T follicular helper cell (primary cell): ENCODE results near the gene ZNF684.
"Not testable (repeated sequence)": the region's sequence is repeated elsewhere in the genome, so short reads cannot be mapped to it uniquely, and the experiment has no call there.

Experiments
- DNase-seq: peaks from one replicate; pipeline ENCODE4 v3.0.0-alpha.2; 2020; ENCODE audit warnings: low read depth
- total RNA-seq, 2 experiments: gene quantifications; one replicate each; lab custom pipeline; 2026; lab: John Stamatoyannopoulos, UW

Gene ZNF684
- 6.8 to 7.9 reads per million in 2 experiments for total RNA-seq

GRCh38 chr1:40531381-40532061 lies at the start of gene ZNF684:
ZNF684 (plus strand) TSS chr1:40531637; CDS start chr1:40533167, 1,530 bp downstream.
- DNase-seq = peak; percentile 73

- no peak for DNase-seq
Observed at GRCh38 chr1:40495315-40495903, 36.0 kb upstream of the ZNF684 start.

GRCh38 chr1:40502651-40503050 lies 28.8 kb upstream of the ZNF684 start:
- not testable (repeated sequence) for DNase-seq

- no peak for DNase-seq
Observed at GRCh38 chr1:40507973-40508372, 23.5 kb upstream of the ZNF684 start.

GRCh38 chr1:40508375-40509341 lies 22.8 kb upstream of the ZNF684 start, which contains the start of gene EXO5:
EXO5 (plus strand) TSS chr1:40508767; CDS start chr1:40514545, 5,778 bp downstream.
- DNase-seq = peak; percentile 58

- DNase-seq = no peak
Observed at GRCh38 chr1:40519517-40519916, 11.9 kb upstream of the ZNF684 start.

GRCh38 chr1:40530735-40531380 lies 579 bp upstream of the ZNF684 start:
- DNase-seq = no peak

GRCh38 chr1:40532062-40532389 lies 589 bp downstream of the ZNF684 start:
- no peak for DNase-seq

- DNase-seq = no peak
Observed at GRCh38 chr1:40532844-40533424, 1.5 kb downstream of the ZNF684 start.

GRCh38 chr1:40534589-40534988 lies 3.2 kb downstream of the ZNF684 start:
- DNase-seq = no peak

- no peak for DNase-seq
Observed at GRCh38 chr1:40535732-40536131, 4.3 kb downstream of the ZNF684 start.

- DNase-seq = no peak
Observed at GRCh38 chr1:40539338-40539737, 7.9 kb downstream of the ZNF684 start.

GRCh38 chr1:40546957-40547356 lies 15.5 kb downstream of the ZNF684 start:
- no peak for DNase-seq

- DNase-seq = no peak
Observed at GRCh38 chr1:40553017-40553416, 21.6 kb downstream of the ZNF684 start.

- not testable (repeated sequence) for DNase-seq
Observed at GRCh38 chr1:40554807-40555206, 23.4 kb downstream of the ZNF684 start.

GRCh38 chr1:40556121-40556520 lies 24.7 kb downstream of the ZNF684 start:
- DNase-seq = no peak

- not testable (repeated sequence) for DNase-seq
Observed at GRCh38 chr1:40558241-40558640, 26.8 kb downstream of the ZNF684 start.

- DNase-seq = no peak
Observed at GRCh38 chr1:40562185-40562584, 30.7 kb downstream of the ZNF684 start.

- no peak for DNase-seq
Observed at GRCh38 chr1:40563266-40563665, 31.8 kb downstream of the ZNF684 start.

- DNase-seq = no peak
Observed at GRCh38 chr1:40564506-40564905, 33.1 kb downstream of the ZNF684 start.

- DNase-seq = no peak
Observed at GRCh38 chr1:40564913-40565312, 33.5 kb downstream of the ZNF684 start.

- DNase-seq = no peak
Observed at GRCh38 chr1:40567825-40568224, 36.4 kb downstream of the ZNF684 start.
